ENCODE measurements around the gene EIF4G3.
"Not testable (repeated sequence)": the region's sequence is repeated elsewhere in the genome, so short reads cannot be mapped to it uniquely, and the experiment has no call there.

Gene EIF4G3

DNA sequence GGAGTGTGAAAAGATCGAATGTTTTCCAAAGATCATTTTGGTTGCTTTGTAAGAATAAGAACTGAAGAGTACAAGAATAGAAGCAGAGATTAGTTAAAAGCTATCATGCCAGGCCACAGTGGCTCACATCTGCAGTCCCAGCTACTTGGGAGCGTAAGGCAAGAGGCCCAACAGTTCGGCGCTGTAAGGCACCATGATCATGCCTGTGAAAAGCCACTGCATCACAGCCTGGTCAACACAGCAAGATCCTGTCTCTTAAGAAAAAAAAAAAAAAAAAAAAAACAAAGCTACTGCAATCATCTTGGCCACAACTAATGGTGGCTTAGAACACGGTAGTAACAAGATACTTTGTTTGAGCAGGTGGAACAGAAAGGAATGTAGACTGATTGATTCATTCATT lies 116.2 kb downstream of the EIF4G3 start:
- DNase-seq = no peak

GRCh38 chr1:21059021-21059420 lies 117.7 kb downstream of the EIF4G3 start:
- no peak for DNase-seq

- no peak for DNase-seq
Observed at GRCh38 chr1:21058035-21058793, 118.5 kb downstream of the EIF4G3 start.

DNA sequence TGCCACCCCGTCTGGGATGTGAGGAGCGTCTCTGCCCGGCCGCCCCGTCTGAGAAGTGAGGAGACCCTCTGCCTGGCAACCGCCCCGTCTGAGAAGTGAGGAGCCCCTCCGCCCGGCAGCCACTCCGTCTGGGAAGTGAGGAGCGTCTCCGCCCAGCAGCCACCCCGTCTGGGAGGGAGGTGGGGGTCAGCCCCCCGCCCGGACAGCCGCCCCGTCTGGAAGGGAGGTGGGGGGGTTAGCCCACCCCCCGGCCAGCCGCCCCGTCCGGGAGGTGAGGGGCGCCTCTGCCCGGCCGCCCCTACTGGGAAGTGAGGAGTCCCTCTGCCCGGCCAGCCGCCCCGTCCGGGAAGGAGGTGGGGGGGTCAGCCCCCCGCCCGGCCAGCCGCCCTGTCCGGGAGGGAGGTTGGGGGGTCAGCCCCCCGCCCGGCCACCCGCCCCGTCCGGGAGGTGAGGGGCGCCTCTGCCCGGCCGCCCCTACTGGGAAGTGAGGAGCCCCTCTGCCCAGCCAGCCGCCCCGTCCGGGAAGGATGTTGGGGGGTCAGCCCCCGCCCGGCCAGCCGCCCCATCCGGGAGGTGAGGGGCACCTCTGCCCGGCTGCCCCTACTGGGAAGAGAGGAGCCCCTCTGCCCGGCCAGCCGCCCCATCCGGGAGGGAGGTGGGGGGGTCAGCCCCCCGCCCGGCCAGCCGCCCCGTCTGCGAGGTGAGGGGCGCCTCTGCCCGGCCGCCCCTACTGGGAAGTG lies 123.3 kb downstream of the EIF4G3 start:
- DNase-seq = not testable (repeated sequence)

- DNase-seq = no peak
Observed at GRCh38 chr1:21052034-21052433, 124.7 kb downstream of the EIF4G3 start.

- DNase-seq = no peak
Observed at GRCh38 chr1:21051177-21051825, 125.4 kb downstream of the EIF4G3 start.

DNA sequence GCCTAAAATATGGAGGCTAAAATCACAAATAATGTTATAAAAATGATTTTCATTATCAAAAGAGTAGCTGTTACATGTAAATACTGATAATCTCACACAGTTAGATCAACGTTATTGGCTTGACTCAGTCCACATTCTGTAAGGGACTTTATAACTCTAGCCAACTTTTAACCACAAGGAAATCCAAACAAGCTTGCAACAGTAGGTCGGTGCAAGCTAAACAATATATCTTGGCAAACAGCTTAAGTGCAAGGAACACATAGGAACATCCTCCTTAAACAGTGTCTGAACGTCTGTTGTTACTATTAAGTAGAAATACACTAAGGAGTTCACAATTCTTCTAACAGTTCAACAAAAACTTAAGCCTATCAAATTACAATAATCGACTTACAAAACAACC lies 126.7 kb downstream of the EIF4G3 start:
- no peak for DNase-seq

DNA sequence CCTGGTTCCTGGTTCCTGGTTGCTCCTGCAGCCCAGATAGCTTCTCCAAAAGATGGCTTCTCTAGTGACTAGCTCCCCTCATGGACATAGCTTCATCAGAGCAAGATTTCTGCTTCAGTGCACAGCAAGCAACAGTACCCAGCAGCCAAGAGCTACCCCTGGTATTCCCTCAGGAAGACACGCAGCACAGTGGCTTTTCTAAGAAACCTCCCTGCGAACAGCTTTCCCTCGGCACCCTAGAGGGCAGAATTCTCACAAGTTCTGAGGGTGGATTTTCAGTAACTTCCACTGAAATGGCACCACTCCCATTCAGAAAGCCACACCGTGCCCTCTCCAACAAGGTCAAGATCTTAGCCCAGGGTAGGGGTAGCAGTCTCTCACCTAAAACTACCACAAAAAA lies 128.2 kb downstream of the EIF4G3 start:
- no peak for DNase-seq

- DNase-seq = no peak
Observed at GRCh38 chr1:21046132-21046531, 130.6 kb downstream of the EIF4G3 start.

DNA sequence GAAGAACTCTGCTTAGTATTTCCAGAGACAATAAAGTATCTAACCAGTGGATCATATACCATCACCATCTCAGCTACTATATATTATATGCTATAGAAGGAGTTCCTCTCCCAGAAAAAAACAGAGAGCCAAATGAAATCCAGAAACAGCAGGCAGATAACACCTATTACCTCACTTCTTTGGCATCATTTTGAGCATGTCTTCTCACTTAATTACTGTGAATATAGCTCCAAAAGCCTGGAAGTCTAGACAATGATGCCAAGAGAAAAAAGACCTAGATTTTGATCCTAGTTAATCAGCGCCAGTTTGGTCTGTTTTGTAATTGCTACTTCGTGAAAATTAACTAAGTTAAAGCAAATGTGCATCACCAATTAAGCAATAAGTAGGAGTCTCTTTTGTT lies 131.3 kb downstream of the EIF4G3 start:
- no peak for DNase-seq

- no peak for DNase-seq
Observed at GRCh38 chr1:21042929-21043605, 133.6 kb downstream of the EIF4G3 start.

DNA sequence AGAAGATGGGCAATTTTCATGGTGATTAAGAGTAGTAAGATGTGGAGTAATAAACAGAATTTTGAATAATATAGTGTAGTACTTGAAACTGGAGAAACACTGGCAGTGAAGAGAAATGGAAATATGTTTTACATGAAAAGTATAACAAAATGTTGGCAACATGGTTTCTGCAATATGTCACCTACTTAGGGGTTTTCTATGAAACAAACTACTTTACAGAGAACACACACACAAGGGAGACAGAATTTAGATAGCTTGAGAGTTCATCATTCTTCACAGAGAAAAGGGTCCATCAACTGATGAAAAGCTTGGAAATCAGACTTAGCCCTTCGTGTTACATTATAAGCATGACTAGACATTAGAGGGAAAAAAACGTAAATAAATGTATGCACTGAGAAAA lies 135.2 kb downstream of the EIF4G3 start:
- DNase-seq = no peak

DNA sequence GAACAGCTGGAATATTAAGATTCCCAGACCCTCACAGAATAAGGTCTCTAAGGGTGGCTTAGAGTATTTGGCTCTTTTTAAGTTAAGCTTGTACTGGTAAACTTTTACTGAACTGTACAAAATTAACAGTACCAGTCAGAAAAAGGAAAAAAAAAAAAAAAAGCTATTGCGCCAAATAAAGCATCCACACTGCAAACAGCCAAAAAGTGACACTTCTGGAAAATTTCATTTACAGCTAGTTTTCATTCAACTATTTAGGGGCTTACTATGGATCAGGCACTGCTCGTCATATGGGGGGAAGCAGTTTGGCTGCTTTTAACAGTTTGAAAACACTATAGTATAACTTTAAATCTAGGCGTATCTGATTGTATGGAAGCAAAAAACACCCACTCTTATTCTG lies 139.6 kb downstream of the EIF4G3 start:
- DNase-seq = no peak

GRCh38 chr1:21035794-21036193 lies 140.9 kb downstream of the EIF4G3 start:
- DNase-seq = no peak

GRCh38 chr1:21034725-21035628 lies 141.7 kb downstream of the EIF4G3 start:
- no peak for DNase-seq

GRCh38 chr1:21032741-21033140 lies 144.0 kb downstream of the EIF4G3 start:
- no peak for DNase-seq

GRCh38 chr1:21030181-21030580 lies 146.5 kb downstream of the EIF4G3 start:
- DNase-seq = no peak

DNA sequence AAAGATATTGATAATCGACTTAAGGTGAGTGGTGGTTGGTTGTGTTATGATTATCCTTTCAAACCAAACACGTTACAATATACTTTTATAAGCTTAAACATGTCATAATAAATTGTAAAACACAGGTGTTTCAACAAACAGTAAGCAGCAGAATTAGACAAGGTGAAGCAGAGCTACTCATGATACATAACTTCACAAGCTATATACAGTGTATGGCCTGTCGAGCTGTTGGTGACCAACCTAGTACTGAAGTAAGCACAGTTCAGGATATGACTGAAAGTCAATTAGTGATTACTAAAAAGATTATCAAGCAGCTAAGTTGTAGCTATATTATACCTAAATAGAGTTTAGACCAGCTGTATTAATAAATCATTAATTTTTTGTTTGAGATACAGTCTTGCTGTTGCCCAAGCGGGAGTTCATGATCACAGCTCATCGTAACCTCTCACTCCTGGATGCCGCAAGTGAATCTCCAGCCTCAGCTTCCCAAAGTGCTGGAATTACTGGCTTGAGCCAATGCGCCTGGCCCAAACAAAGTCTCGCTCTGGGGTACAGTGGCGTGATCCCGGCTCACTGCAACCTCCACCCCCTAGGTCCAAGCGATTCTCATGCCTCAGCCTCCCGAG lies 148.1 kb downstream of the EIF4G3 start:
- DNase-seq = no peak

DNA sequence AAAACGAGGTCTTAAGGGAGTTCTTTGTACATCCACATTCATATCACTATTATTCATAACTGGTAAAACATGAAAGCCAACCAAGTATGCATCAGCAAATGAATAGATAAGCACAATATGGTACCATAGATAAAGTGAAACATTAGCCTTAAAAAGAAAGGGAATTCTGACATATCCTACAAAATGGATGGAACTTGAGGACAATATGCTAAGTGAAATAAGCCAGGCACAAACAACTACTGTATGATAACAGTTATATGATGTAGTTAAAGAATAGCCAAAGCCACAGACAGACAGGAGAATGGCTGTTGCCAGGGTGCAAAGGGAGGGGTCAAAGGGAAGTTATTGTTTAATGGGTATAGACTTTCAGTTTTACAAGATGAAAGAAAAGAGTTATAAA lies 148.9 kb downstream of the EIF4G3 start:
- DNase-seq = no peak

GRCh38 chr1:21024918-21025317 lies 151.8 kb downstream of the EIF4G3 start:
- no peak for DNase-seq

DNA sequence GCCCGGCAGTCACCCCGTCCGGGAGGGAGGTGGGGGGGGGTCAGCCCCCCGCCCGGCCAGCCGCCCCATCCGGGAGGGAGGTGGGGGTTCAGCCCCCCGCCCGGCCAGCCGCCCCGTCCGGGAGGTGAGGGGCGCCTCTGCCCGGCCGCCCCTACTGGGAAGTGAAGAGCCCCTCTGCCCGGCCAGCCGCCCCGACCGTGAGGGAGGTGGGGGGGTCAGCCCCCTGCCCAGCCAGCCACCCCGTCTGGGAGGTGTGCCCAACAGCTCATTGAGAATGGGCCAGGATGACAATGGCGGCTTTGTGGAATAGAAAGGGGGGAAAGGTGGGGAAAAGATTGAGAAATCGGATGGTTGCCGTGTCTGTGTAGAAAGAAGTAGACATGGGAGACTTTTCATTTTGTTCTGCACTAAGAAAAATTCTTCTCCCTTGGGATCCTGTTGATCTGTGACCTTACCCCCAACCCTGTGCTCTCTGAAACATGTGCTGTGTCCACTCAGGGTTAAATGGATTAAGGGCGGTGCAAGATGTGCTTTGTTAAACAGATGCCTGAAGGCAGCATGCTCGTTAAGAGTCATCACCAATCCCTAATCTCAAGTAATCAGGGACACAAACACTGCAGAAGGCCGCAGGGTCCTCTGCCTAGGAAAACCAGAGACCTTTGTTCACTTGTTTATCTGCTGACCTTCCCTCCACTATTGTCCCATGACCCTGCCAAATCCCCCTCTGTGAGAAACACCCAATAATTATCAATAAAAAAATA lies 152.4 kb downstream of the EIF4G3 start:
- DNase-seq = not testable (repeated sequence)

Data from CD4-positive, alpha-beta T cell treated with Interleukin-15 for 1 hour (primary cell).